Measurements from ENCODE around the gene ZFHX3.

The ZFHX3 gene

GRCh38 chr16:73059779-73060615, 12.1 kb upstream of the ZFHX3 start:
- no peak overlapping the region for H3K27ac ChIP-seq
- no peaks in the 10 kb centered on the region for H3K9me3 ChIP-seq (ENCODE audit: low read depth, low read length)
- DNase-seq (ENCODE audit: low read depth, low spot score), result no peak
- no peak overlapping the region for H3K4me3 ChIP-seq
- H3K36me3 ChIP-seq (ENCODE audit: insufficient read depth, low read length), result no peaks in the 10 kb centered on the region
- TF ChIP-seq POLR2AphosphoS5 (IDR thresholded peaks at IDR 0.05; ENCODE audit: borderline replicate concordance, low read depth, low read length) (no peak), FOXP2 (optimal IDR thresholded peaks at IDR 0.05; ENCODE audit: control extremely low read depth, extremely low read length, insufficient read depth) (no peak), EZH2 (IDR thresholded peaks at IDR 0.05) (no peak)
- no peak overlapping the region for H3K9ac ChIP-seq (ENCODE audit: insufficient read length)

DNA sequence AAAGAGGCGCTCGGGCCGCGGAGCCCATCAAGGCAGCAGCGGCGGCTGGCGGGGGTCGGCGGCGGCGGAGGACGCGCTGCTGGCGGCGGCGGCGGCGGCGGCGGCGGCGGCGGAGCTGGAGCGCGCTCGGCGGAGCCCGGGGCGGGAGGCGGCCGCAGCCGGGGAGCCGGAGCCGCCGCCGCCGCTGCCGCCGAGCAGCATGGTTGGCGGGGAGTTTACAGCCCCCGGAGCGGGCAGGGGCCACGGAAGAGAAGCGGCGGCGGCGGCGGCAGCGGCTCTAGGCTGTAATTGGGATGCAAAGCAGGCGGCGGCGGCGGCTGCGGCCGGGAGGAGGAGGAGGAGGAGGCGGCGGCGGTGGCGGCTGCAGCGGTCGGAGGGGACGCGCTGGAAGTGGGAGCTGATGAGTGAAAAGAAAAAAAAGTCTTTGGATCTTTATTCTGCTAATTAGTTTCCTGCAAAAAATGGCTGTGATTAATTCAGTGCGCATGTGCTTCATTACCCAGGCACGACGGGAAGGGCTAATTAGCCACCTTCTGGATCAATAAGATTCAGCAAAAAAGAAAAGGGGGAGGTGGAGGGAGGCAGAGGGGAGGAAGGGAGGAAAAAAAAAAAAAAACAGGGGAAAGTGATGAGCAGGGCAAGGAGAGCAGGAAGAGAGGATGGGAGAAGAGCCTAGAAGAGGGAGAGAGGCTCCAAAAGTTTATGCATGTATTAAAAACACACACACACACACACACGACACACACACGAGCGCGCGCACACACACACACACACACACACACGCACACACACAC, 10.9 kb upstream of the ZFHX3 start:
- H3K4me3 ChIP-seq, result peak overlapping the region; percentile 78
- TF ChIP-seq POLR2AphosphoS5 (IDR thresholded peaks at IDR 0.05; ENCODE audit: borderline replicate concordance, low read depth, low read length), result no peak
- TF ChIP-seq EZH2 (IDR thresholded peaks at IDR 0.05), result no peak
- no peak for TF ChIP-seq FOXP2 (optimal IDR thresholded peaks at IDR 0.05; ENCODE audit: control extremely low read depth, extremely low read length, insufficient read depth)
- no peaks in the 10 kb centered on the region for H3K36me3 ChIP-seq (ENCODE audit: insufficient read depth, low read length)
- peak overlapping the region; percentile 32 for H3K9ac ChIP-seq (ENCODE audit: insufficient read length)
- H3K9me3 ChIP-seq (ENCODE audit: low read depth, low read length), result no peaks in the 10 kb centered on the region
- DNase-seq (ENCODE audit: low read depth, low spot score), result no peak
- H3K27ac ChIP-seq, result no peak overlapping the region

DNA sequence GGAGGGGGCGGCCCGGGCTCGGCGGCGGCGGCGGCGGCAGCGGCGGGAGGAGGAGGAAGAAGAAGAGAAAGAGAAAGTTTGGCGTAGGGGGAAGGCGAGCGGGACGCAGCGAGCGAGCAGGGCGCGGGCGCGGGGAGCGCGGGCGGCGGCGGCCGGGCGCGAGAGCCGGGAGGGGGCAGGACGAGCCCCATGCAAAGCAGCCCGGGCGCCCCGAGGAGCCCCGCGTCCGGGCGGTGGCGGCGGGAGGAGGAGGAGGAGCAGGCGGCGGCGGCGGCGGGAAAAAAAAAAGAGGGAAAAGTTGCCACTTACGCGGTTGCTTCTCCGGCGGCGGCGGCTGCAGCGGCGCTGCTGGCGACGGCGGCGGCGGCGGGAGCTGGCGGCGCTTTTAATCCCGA, 10.3 kb upstream of the ZFHX3 start:
- H3K4me3 ChIP-seq, result peak overlapping the region; percentile 70
- no peaks in the 10 kb centered on the region for H3K36me3 ChIP-seq (ENCODE audit: insufficient read depth, low read length)
- no peak for DNase-seq (ENCODE audit: low read depth, low spot score)
- no peak for TF ChIP-seq EZH2 (IDR thresholded peaks at IDR 0.05)
- TF ChIP-seq POLR2AphosphoS5 (IDR thresholded peaks at IDR 0.05; ENCODE audit: borderline replicate concordance, low read depth, low read length), result no peak
- TF ChIP-seq FOXP2 (optimal IDR thresholded peaks at IDR 0.05; ENCODE audit: control extremely low read depth, extremely low read length, insufficient read depth), result no peak
- peak overlapping the region; percentile 32 for H3K9ac ChIP-seq (ENCODE audit: insufficient read length)
- H3K27ac ChIP-seq, result no peak overlapping the region
- H3K9me3 ChIP-seq (ENCODE audit: low read depth, low read length), result no peaks in the 10 kb centered on the region

- Histone ChIP-seq H3K4me3 (peak overlapping the region; percentile 80), H3K36me3 (ENCODE audit: insufficient read depth, low read length) (no peaks in the 10 kb centered on the region), H3K27ac (no peak overlapping the region), H3K9ac (ENCODE audit: insufficient read length) (peak overlapping the region; percentile 60), H3K9me3 (ENCODE audit: low read depth, low read length) (no peaks in the 10 kb centered on the region)
- DNase-seq (ENCODE audit: low read depth, low spot score), result no peak
- TF ChIP-seq FOXP2 (optimal IDR thresholded peaks at IDR 0.05; ENCODE audit: control extremely low read depth, extremely low read length, insufficient read depth), result no peak
Observed at GRCh38 chr16:73057291-73058210, 9.6 kb upstream of the ZFHX3 start.

DNA sequence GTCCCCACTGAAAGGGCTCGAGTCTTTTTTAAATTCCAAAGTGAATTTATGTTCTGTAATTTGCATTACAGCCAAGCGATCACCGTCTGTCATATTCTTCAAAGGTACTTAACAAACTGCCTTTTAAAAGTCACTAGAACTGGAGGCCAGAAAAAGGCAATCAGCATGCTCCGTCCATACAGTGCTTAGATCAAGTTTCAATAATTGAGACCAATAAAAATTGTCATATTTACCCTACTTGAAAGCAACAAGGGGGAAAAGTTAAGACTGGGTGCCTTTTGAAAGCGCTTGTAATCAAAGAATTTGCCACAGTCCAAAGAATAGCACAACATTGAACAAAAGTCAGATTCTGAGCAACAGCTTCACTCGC, 9.0 kb upstream of the ZFHX3 start:
- Histone ChIP-seq H3K27ac (no peak overlapping the region), H3K9ac (ENCODE audit: insufficient read length) (peak overlapping the region; percentile 60), H3K36me3 (ENCODE audit: insufficient read depth, low read length) (no peaks in the 10 kb centered on the region), H3K9me3 (ENCODE audit: low read depth, low read length) (no peaks in the 10 kb centered on the region), H3K4me3 (peak overlapping the region; percentile 80)
- TF ChIP-seq POLR2AphosphoS5 (IDR thresholded peaks at IDR 0.05; ENCODE audit: borderline replicate concordance, low read depth, low read length) (no peak), FOXP2 (optimal IDR thresholded peaks at IDR 0.05; ENCODE audit: control extremely low read depth, extremely low read length, insufficient read depth) (no peak), EZH2 (IDR thresholded peaks at IDR 0.05) (no peak)
- no peak for DNase-seq (ENCODE audit: low read depth, low spot score)

GRCh38 chr16:73056448-73056847, 8.5 kb upstream of the ZFHX3 start:
- H3K27ac ChIP-seq, result no peak overlapping the region

GRCh38 chr16:73054813-73055482, 7.0 kb upstream of the ZFHX3 start:
- Histone ChIP-seq H3K36me3 (ENCODE audit: insufficient read depth, low read length) (no peaks in the 10 kb centered on the region), H3K4me3 (peak overlapping the region; percentile 80), H3K27ac (peak overlapping the region; percentile 92), H3K9me3 (ENCODE audit: low read depth, low read length) (no peaks in the 10 kb centered on the region), H3K9ac (ENCODE audit: insufficient read length) (peak overlapping the region; percentile 33)
- peak; percentile 61 for DNase-seq (ENCODE audit: low read depth, low spot score)
- TF ChIP-seq FOXP2 (optimal IDR thresholded peaks at IDR 0.05; ENCODE audit: control extremely low read depth, extremely low read length, insufficient read depth) (no peak), POLR2AphosphoS5 (IDR thresholded peaks at IDR 0.05; ENCODE audit: borderline replicate concordance, low read depth, low read length) (peak; percentile 36; the same call in 1 of the 2 replicates), EZH2 (IDR thresholded peaks at IDR 0.05) (no peak)

More at GRCh38 chr16:73056448-73056847, 8.5 kb upstream of the ZFHX3 start:
- Histone ChIP-seq H3K9ac (ENCODE audit: insufficient read length) (peak overlapping the region; percentile 60), H3K36me3 (ENCODE audit: insufficient read depth, low read length) (no peaks in the 10 kb centered on the region), H3K4me3 (peak overlapping the region; percentile 80), H3K9me3 (ENCODE audit: low read depth, low read length) (no peaks in the 10 kb centered on the region)
- no peak for DNase-seq (ENCODE audit: low read depth, low spot score)
- TF ChIP-seq EZH2 (IDR thresholded peaks at IDR 0.05), result no peak
- TF ChIP-seq FOXP2 (optimal IDR thresholded peaks at IDR 0.05; ENCODE audit: control extremely low read depth, extremely low read length, insufficient read depth), result no peak
- TF ChIP-seq POLR2AphosphoS5 (IDR thresholded peaks at IDR 0.05; ENCODE audit: borderline replicate concordance, low read depth, low read length), result no peak

All from SK-N-MC (cell line).